Neural crest cell (in vitro differentiated cells): Measurements from ENCODE around the gene MELTF. TPM values are rescaled to one million over a fixed set of nuclear protein-coding genes. Genes with fewer than 3 reads are reported as not detected.

Experiments
- DNase-seq: peaks from one replicate; pipeline ENCODE4 v3.0.0; 2021; ENCODE audit warnings: low read depth, mixed read lengths, low spot score
- H3K27ac Mint-ChIP-seq: one replicate; pipeline ENCODE4 v1.8.0; 2021; ENCODE audit warnings: mild to moderate bottlenecking, mixed read lengths; ENCODE audit not compliant: unreplicated experiment
- H3K27me3 Mint-ChIP-seq: 2 replicates; pipeline ENCODE4 v1.8.0; 2021; ENCODE audit warnings: low read depth, mild to moderate bottlenecking, mixed read lengths
- H3K36me3 Mint-ChIP-seq: 2 replicates; pipeline ENCODE4 v1.8.0; 2021; ENCODE audit warnings: low read depth, mild to moderate bottlenecking, mixed read lengths
- H3K4me1 Mint-ChIP-seq: 2 replicates; pipeline ENCODE4 v1.8.0; 2021; ENCODE audit warnings: mixed read lengths
- H3K4me3 Mint-ChIP-seq: one replicate; pipeline ENCODE4 v1.8.0; 2021; ENCODE audit warnings: mild to moderate bottlenecking, mixed read lengths
- H3K9me3 Mint-ChIP-seq: 2 replicates; pipeline ENCODE4 v1.8.0; 2021; ENCODE audit warnings: mixed read lengths
- CTCF ChIP-seq: fragments of 200-600 bp; sonication (generic); conservative IDR thresholded peaks from 2 replicates; pipeline ENCODE4 v1.5.0; 2021; ENCODE audit warnings: antibody characterized with exemption, mild to moderate bottlenecking
- total RNA-seq: library from RNA; stranded (reverse); gene quantifications from 2 replicates; pipeline ENCODE4 v1.2.1, GENCODE V29; 2021

MELTF gene
- total RNA-seq, 1 donor from 2014 or later, result 3.9 TPM

- peaks cover 5% of the 10 kb centered on the region for H3K4me1 Mint-ChIP-seq
- no peak for DNase-seq
- H3K36me3 Mint-ChIP-seq, result peaks cover 2% of the 10 kb centered on the region
- no peak for TF ChIP-seq CTCF
- H3K9me3 Mint-ChIP-seq, result no peaks in the 10 kb centered on the region
- peak overlapping the region; percentile 74 for H3K4me3 Mint-ChIP-seq
- H3K27ac Mint-ChIP-seq, result no peak overlapping the region
- peaks cover 48% of the 10 kb centered on the region for H3K27me3 Mint-ChIP-seq
Observed at GRCh38 chr3:196967412-196968232, 62.0 kb downstream of the MELTF start.

GRCh38 chr3:196966526-196967401 is 62.9 kb downstream of the MELTF start:
- no peak for DNase-seq
- no peaks in the 10 kb centered on the region for H3K9me3 Mint-ChIP-seq
- peaks cover 5% of the 10 kb centered on the region for H3K4me1 Mint-ChIP-seq
- peaks cover 2% of the 10 kb centered on the region for H3K36me3 Mint-ChIP-seq
- H3K4me3 Mint-ChIP-seq, result peak overlapping the region; percentile 19
- no peak for TF ChIP-seq CTCF
- peaks cover 48% of the 10 kb centered on the region for H3K27me3 Mint-ChIP-seq
- no peak overlapping the region for H3K27ac Mint-ChIP-seq

DNA sequence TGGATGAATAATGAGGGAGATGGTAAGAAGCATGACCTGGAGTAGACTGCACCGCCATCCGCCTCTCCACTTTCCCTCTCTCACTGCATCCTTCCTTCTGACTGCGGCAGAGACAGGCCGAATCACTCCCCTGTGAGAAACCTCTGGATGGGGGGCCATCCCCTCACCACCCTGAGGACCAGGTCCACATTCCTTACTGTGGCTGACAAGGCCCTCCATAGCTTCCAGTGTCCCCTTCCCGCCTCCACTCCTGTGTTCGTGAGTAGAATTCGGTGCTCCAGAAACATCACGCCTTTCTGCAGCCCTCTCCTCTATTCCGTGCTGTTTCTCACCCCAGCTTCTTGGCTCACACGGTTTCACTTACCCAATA is 63.8 kb downstream of the MELTF start:
- no peaks in the 10 kb centered on the region for H3K36me3 Mint-ChIP-seq
- H3K4me1 Mint-ChIP-seq, result peaks cover 5% of the 10 kb centered on the region
- no peak for TF ChIP-seq CTCF
- no peak overlapping the region for H3K4me3 Mint-ChIP-seq
- no peak for DNase-seq
- no peaks in the 10 kb centered on the region for H3K9me3 Mint-ChIP-seq
- H3K27me3 Mint-ChIP-seq, result peaks cover 40% of the 10 kb centered on the region
- no peak overlapping the region for H3K27ac Mint-ChIP-seq

GRCh38 chr3:196965112-196965803 is 64.4 kb downstream of the MELTF start:
- Mint-ChIP-seq H3K9me3 (no peaks in the 10 kb centered on the region), H3K27ac (no peak overlapping the region), H3K27me3 (peaks cover 34% of the 10 kb centered on the region), H3K36me3 (no peaks in the 10 kb centered on the region), H3K4me1 (peaks cover 5% of the 10 kb centered on the region), H3K4me3 (peak overlapping the region; percentile 31)
- no peak for DNase-seq
- no peak for TF ChIP-seq CTCF

- H3K27me3 Mint-ChIP-seq, result peaks cover 31% of the 10 kb centered on the region
- no peak overlapping the region for H3K4me3 Mint-ChIP-seq
- no peak for DNase-seq
- H3K4me1 Mint-ChIP-seq, result peaks cover 5% of the 10 kb centered on the region
- H3K36me3 Mint-ChIP-seq, result no peaks in the 10 kb centered on the region
- TF ChIP-seq CTCF, result no peak
- H3K27ac Mint-ChIP-seq, result no peak overlapping the region
- no peaks in the 10 kb centered on the region for H3K9me3 Mint-ChIP-seq
Observed at GRCh38 chr3:196963631-196963953, 66.0 kb downstream of the MELTF start.
